Astrocyte (in vitro differentiated cells and primary cell): ENCODE results near the gene COL18A1. TPM values are rescaled to one million over a fixed set of nuclear protein-coding genes. Genes with fewer than 3 reads are reported as not detected.

ENCODE experiments used
- DNase-seq: peaks from one replicate; pipeline ENCODE4 v3.0.0-alpha.2; 2010; ENCODE audit warnings: low read depth
- FAIRE-seq: peaks from 2 replicates; lab custom pipeline; 2011; peaks lifted over from hg19 to GRCh38; lab: Jason Lieb, UNC
- H2AFZ ChIP-seq: 2 replicates; pipeline ENCODE4 v1.6.0; 2012; ENCODE audit warnings: low read depth, low read length, inconsistent platforms
- H3K27ac ChIP-seq: 2 replicates; pipeline ENCODE4 v1.5.1; 2011; ENCODE audit warnings: low read depth, low read length, inconsistent platforms
- H3K27me3 ChIP-seq: 2 replicates; pipeline ENCODE4 v1.6.0; 2011; ENCODE audit warnings: low read length, inconsistent platforms; ENCODE audit not compliant: insufficient read depth
- H3K36me3 ChIP-seq: 2 replicates; pipeline ENCODE4 v1.5.1; 2011; ENCODE audit warnings: low read length, inconsistent platforms; ENCODE audit not compliant: insufficient read depth
- H3K4me1 ChIP-seq: 2 replicates; pipeline ENCODE4 v1.5.1; 2011; ENCODE audit warnings: low read length, inconsistent platforms; ENCODE audit not compliant: insufficient read depth
- H3K4me2 ChIP-seq: 2 replicates; pipeline ENCODE4 v1.6.0; 2012; ENCODE audit warnings: low read length, inconsistent platforms
- H3K4me3 ChIP-seq: 2 replicates; pipeline ENCODE4 v1.5.1; 2011; ENCODE audit warnings: low read depth, mild to moderate bottlenecking, low read length, inconsistent platforms; ENCODE audit not compliant: insufficient read depth
- H3K79me2 ChIP-seq: 2 replicates; pipeline ENCODE4 v1.6.0; 2012; ENCODE audit warnings: mild to moderate bottlenecking, low read length, inconsistent platforms; ENCODE audit not compliant: insufficient read depth
- H3K9ac ChIP-seq: 2 replicates; pipeline ENCODE4 v1.6.0; 2012; ENCODE audit warnings: mild to moderate bottlenecking, low read length, inconsistent platforms
- H3K9me3 ChIP-seq: 2 replicates; pipeline ENCODE4 v1.5.1; 2012; ENCODE audit warnings: low read depth, mild to moderate bottlenecking, low read length, inconsistent platforms; ENCODE audit not compliant: insufficient read depth
- H4K20me1 ChIP-seq: 2 replicates; pipeline ENCODE4 v1.6.0; 2012; ENCODE audit warnings: low read length, inconsistent platforms; ENCODE audit not compliant: insufficient read depth
- H3K27ac Mint-ChIP-seq: one replicate; pipeline ENCODE4 v1.8.0; 2021; ENCODE audit warnings: mild to moderate bottlenecking, mixed read lengths; ENCODE audit not compliant: unreplicated experiment
- H3K27me3 Mint-ChIP-seq: one replicate; pipeline ENCODE4 v1.8.0; 2021; ENCODE audit warnings: low read depth, mixed read lengths; ENCODE audit not compliant: unreplicated experiment
- H3K36me3 Mint-ChIP-seq: one replicate; pipeline ENCODE4 v1.8.0; 2021; ENCODE audit warnings: low read depth, mixed read lengths; ENCODE audit not compliant: unreplicated experiment
- H3K4me1 Mint-ChIP-seq: one replicate; pipeline ENCODE4 v1.8.0; 2021; ENCODE audit warnings: low read depth, mixed read lengths; ENCODE audit not compliant: unreplicated experiment
- H3K4me3 Mint-ChIP-seq: one replicate; pipeline ENCODE4 v1.8.0; 2021; ENCODE audit warnings: mild to moderate bottlenecking, moderate library complexity, mixed read lengths; ENCODE audit not compliant: unreplicated experiment
- H3K9me3 Mint-ChIP-seq: one replicate; pipeline ENCODE4 v1.8.0; 2021; ENCODE audit warnings: mild to moderate bottlenecking, mixed read lengths; ENCODE audit not compliant: unreplicated experiment
- EZH2 ChIP-seq: IDR thresholded peaks from 2 replicates; pipeline ENCODE4 v1.6.1; 2012; ENCODE audit warnings: mild to moderate bottlenecking, low read length, inconsistent platforms; ENCODE audit not compliant: insufficient read depth
- total RNA-seq: library from RNA; stranded (reverse); gene quantifications from 2 replicates; pipeline ENCODE4 v1.2.1, GENCODE V29; 2021
- TF ChIP-seq, protein P1 (sequence below): IDR thresholded peaks from 2 replicates; pipeline ENCODE4 v1.5.1; 2011; ENCODE audit warnings: low read depth, mild to moderate bottlenecking, inconsistent platforms, low read length, moderate library complexity; ENCODE audit not compliant: insufficient read depth

Gene COL18A1
- total RNA-seq, 1 donor from 2014 or later = 616 TPM

- Histone ChIP-seq H3K79me2 (no peaks in the 10 kb centered on the region), H3K27me3 (no peaks in the 10 kb centered on the region), H3K4me2 (no peak overlapping the region), H3K36me3 (peaks cover 4% of the 10 kb centered on the region), H4K20me1 (peaks cover 11% of the 10 kb centered on the region), H2AFZ (no peak overlapping the region), H3K9me3 (peaks cover 4% of the 10 kb centered on the region), H3K4me3 (no peak overlapping the region), H3K4me1 (peaks cover 5% of the 10 kb centered on the region), H3K9ac (no peak overlapping the region), H3K27ac (no peak overlapping the region)
- FAIRE-seq = no peak
- no peak for TF ChIP-seq EZH2
- TF ChIP-seq, protein P1, sequence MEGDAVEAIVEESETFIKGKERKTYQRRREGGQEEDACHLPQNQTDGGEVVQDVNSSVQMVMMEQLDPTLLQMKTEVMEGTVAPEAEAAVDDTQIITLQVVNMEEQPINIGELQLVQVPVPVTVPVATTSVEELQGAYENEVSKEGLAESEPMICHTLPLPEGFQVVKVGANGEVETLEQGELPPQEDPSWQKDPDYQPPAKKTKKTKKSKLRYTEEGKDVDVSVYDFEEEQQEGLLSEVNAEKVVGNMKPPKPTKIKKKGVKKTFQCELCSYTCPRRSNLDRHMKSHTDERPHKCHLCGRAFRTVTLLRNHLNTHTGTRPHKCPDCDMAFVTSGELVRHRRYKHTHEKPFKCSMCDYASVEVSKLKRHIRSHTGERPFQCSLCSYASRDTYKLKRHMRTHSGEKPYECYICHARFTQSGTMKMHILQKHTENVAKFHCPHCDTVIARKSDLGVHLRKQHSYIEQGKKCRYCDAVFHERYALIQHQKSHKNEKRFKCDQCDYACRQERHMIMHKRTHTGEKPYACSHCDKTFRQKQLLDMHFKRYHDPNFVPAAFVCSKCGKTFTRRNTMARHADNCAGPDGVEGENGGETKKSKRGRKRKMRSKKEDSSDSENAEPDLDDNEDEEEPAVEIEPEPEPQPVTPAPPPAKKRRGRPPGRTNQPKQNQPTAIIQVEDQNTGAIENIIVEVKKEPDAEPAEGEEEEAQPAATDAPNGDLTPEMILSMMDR = no peak
- Mint-ChIP-seq H3K4me1 (peaks cover 9% of the 10 kb centered on the region), H3K9me3 (no peaks in the 10 kb centered on the region), H3K27me3 (no peaks in the 10 kb centered on the region), H3K4me3 (no peak overlapping the region), H3K36me3 (peaks cover 8% of the 10 kb centered on the region), H3K27ac (no peak overlapping the region)
- DNase-seq = no peak
Observed at GRCh38 chr21:45480701-45481500, 75.9 kb downstream of the COL18A1 start.

DNA sequence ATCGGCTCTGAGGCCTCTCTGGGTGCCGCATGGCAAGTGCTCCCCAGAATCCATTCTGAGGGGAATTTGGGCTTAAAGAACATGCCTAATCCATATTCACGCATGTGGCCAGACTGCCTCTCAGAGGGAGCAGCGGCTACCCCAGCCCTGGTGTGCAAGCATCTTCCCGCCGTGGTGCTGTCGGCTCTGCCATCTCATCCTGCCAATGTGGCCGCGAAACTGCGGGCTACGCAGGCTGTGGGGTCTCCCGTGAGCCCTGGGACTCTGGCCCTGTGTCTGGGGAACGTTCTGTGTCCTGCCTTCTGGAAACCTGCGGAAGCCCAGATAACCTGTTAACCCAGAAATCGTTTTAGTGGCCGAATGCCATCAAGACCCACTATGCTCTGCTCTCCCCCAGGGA is 76.6 kb downstream of the COL18A1 start:
- Histone ChIP-seq H4K20me1 (peaks cover 8% of the 10 kb centered on the region), H3K36me3 (peaks cover 4% of the 10 kb centered on the region), H3K4me2 (no peak overlapping the region), H3K27me3 (no peaks in the 10 kb centered on the region), H3K9ac (no peak overlapping the region), H2AFZ (no peak overlapping the region), H3K4me1 (peaks cover 5% of the 10 kb centered on the region), H3K27ac (no peak overlapping the region), H3K9me3 (peaks cover 4% of the 10 kb centered on the region), H3K4me3 (no peak overlapping the region), H3K79me2 (no peaks in the 10 kb centered on the region)
- H3K27me3 Mint-ChIP-seq = no peaks in the 10 kb centered on the region
- H3K27ac Mint-ChIP-seq = no peak overlapping the region
- FAIRE-seq (no peak), DNase-seq (no peak)
- peaks cover 7% of the 10 kb centered on the region for H3K4me1 Mint-ChIP-seq
- no peak for TF ChIP-seq EZH2
- TF ChIP-seq, protein P1 = no peak
- no peak overlapping the region for H3K4me3 Mint-ChIP-seq
- H3K36me3 Mint-ChIP-seq = peaks cover 9% of the 10 kb centered on the region
- no peaks in the 10 kb centered on the region for H3K9me3 Mint-ChIP-seq
